ENCODE measurements around the gene SART1.

The SART1 gene

GRCh38 chr11:65965986-65966762 lies 4.6 kb downstream of the SART1 start:
- DNase-seq (ENCODE audit: low spot score), result no peak

- no peak for DNase-seq (ENCODE audit: low spot score)
Measured at GRCh38 chr11:65967329-65967934, 5.9 kb downstream of the SART1 start.

GRCh38 chr11:65968600-65969482 lies 7.3 kb downstream of the SART1 start:
- no peak for DNase-seq (ENCODE audit: low spot score)

- DNase-seq (ENCODE audit: low spot score), result no peak
Measured at GRCh38 chr11:65972116-65972515, 10.6 kb downstream of the SART1 start.

GRCh38 chr11:65973439-65974110 lies 12.0 kb downstream of the SART1 start:
- DNase-seq (ENCODE audit: low spot score), result no peak

- no peak for DNase-seq (ENCODE audit: low spot score)
Measured at GRCh38 chr11:65975771-65976170, 14.2 kb downstream of the SART1 start.

- DNase-seq (ENCODE audit: low spot score), result no peak
Measured at GRCh38 chr11:65976216-65977176, 15.0 kb downstream of the SART1 start.

- DNase-seq (ENCODE audit: low spot score), result no peak
Measured at GRCh38 chr11:65977621-65978390, 16.3 kb downstream of the SART1 start.

GRCh38 chr11:65978391-65979238 lies 17.1 kb downstream of the SART1 start:
- DNase-seq (ENCODE audit: low spot score), result no peak

- DNase-seq (ENCODE audit: low spot score), result no peak
Measured at GRCh38 chr11:65979261-65979759, 17.8 kb downstream of the SART1 start.

- no peak for DNase-seq (ENCODE audit: low spot score)
Measured at GRCh38 chr11:65981101-65981740, 19.7 kb downstream of the SART1 start.

GRCh38 chr11:65981972-65982823 lies 20.7 kb downstream of the SART1 start:
- no peak for DNase-seq (ENCODE audit: low spot score)

- no peak for DNase-seq (ENCODE audit: low spot score)
Measured at GRCh38 chr11:65982824-65983588, 21.5 kb downstream of the SART1 start.

- no peak for DNase-seq (ENCODE audit: low spot score)
Measured at GRCh38 chr11:65983589-65983987, 22.1 kb downstream of the SART1 start.

GRCh38 chr11:65987336-65987735 lies 25.8 kb downstream of the SART1 start:
- DNase-seq (ENCODE audit: low spot score), result no peak
